Right lobe of liver (tissue), 6 donors: ENCODE measurements around the gene CTSH. TPM values are rescaled to one million over a fixed set of nuclear protein-coding genes. Genes with fewer than 3 reads are reported as not detected.

Experiments
- ATAC-seq, 4 donors: fragments of 200-7000 bp; cut with Tn5 transposase; one replicate each; pipeline ENCODE4 v1.9.1; 2020; ENCODE audit warnings: mild to moderate bottlenecking in 4 of 4, moderate library complexity in 4 of 4
- DNase-seq, 3 donors: peaks; one replicate each; pipeline ENCODE4 v3.0.0-alpha.2; 2020
- H3K27ac ChIP-seq, 3 donors: fragments of 200-600 bp; one replicate each; pipeline ENCODE4 v1.8.0; 2022
- H3K27me3 ChIP-seq, 2 donors: fragments of 200-600 bp; one replicate each; pipeline ENCODE4 v1.8.0; 2022
- H3K36me3 ChIP-seq, 4 donors: fragments of 200-600 bp; sonication (generic) in 1 of 4; one replicate each; pipeline versions ENCODE4 v1.5.1 to v1.8.0; 2017 to 2022; ENCODE audit warnings: control low read depth in 1 of 4
- H3K4me1 ChIP-seq, 4 donors: fragments of 200-600 bp; sonication (generic) in 1 of 4; one replicate each; pipeline versions ENCODE4 v1.5.1 to v1.8.0; 2017 to 2022; ENCODE audit warnings: control low read depth in 1 of 4
- H3K4me3 ChIP-seq, 3 donors: fragments of 200-600 bp; one replicate each; pipeline ENCODE4 v1.8.0; 2022
- H3K9me3 ChIP-seq, 4 donors: fragments of 200-600 bp; sonication (generic) in 1 of 4; one replicate each; pipeline versions ENCODE4 v1.5.1 to v1.8.0; 2017 to 2022; ENCODE audit warnings: control low read depth in 1 of 4
- CTCF ChIP-seq, 4 donors: fragments of 200-600 bp in 3 of 4; fragments of 450-650 bp in 1 of 4; IDR thresholded peaks; one replicate each; pipeline versions ENCODE4 v1.5.1 to v1.8.0; 2016 to 2022; ENCODE audit warnings: antibody characterized with exemption in 4 of 4, mild to moderate bottlenecking in 2 of 4
- POLR2A ChIP-seq: fragments of 450-650 bp; IDR thresholded peaks from one replicate; pipeline ENCODE4 v1.6.1; 2017; ENCODE audit warnings: antibody characterized with exemption, mild to moderate bottlenecking
- WGBS: methylation state at CpG from one replicate; pipeline ENCODE4 v1.1.6; 2018; ENCODE audit warnings: low coverage, low lambda C conversion rate; ENCODE audit not compliant: insufficient coverage; ENCODE audit errors: missing lambda C conversion rate; 5-methylcytosine and 5-hydroxymethylcytosine counted together
- intact Hi-C, 2 donors: fragments of 100-400 bp; cut with DNase I; formaldehyde crosslinking; loops; one replicate each; pipeline versions ENCODE4 v1.11.2 to v1.14.1; 2022
- total RNA-seq, 6 experiments: library from RNA; depleted of rRNA in 2 of 6; stranded (reverse); fragments of >200 nt in 2 of 6; fragmentation: NEBNext Ultra II Directional in 3 of 6; extraction: Animal tissue kit (Norgen Biotek cat#: 25700) in 3 of 6; gene quantifications; one replicate each; pipeline versions ENCODE4 v1.1.0 to v1.2.4, GENCODE V29; 2016 to 2023
- donor health status: DM: no; HTN: yes; CAD: no.
- donor health status: DM: no; HTN: no; CAD: no.
- donor health status: DM: no; HTN: no; CAD: no.
- donor health status: DM: no; HTN: yes; CAD: no.
- donor health status: DM: no; HTN: yes; CAD: no.

CTSH gene
- total RNA-seq, 6 experiments from 2014 or later: 32.0 to 183 (median 98.1) TPM

GRCh38 chr15:78925956-78926743, 18.7 kb downstream of the CTSH start:
- TF ChIP-seq CTCF (IDR thresholded peaks at IDR 0.05) (no peak), POLR2A (no peak)
- Histone ChIP-seq H3K27me3 (no peaks in the 10 kb centered on the region), H3K4me1 (peaks cover 0 to under 1% (median 0%) of the 10 kb centered on the region in 4 donors), H3K36me3 (peaks cover 0 to 54% (median 18%) of the 10 kb centered on the region in 4 donors), H3K27ac (no peak overlapping the region), H3K9me3 (no peaks in the 10 kb centered on the region), H3K4me3 (no peak overlapping the region)
- ATAC-seq: peak in 2 of 4 donors; percentile 8 to 10
- intact Hi-C loops: loop anchor here (10.0 kb wide), 3 partner anchors 49 to 249 kb away; no protein-coding TSS in a partner anchor
- peak in 1 of 3 donors; percentile 39 for DNase-seq
- WGBS: no CpG with 5 or more reads among the region's 5 CpGs

- Histone ChIP-seq H3K4me3 (no peak overlapping the region), H3K27me3 (no peaks in the 10 kb centered on the region), H3K36me3 (peaks cover 0 to 57% (median 18%) of the 10 kb centered on the region in 4 donors), H3K9me3 (no peaks in the 10 kb centered on the region), H3K27ac (no peak overlapping the region), H3K4me1 (no peaks in the 10 kb centered on the region)
- no peak for TF ChIP-seq POLR2A
- no peak for TF ChIP-seq CTCF (IDR thresholded peaks at IDR 0.05)
- ATAC-seq (no peak), DNase-seq (peak in 1 of 3 donors; percentile 35)
- intact Hi-C loops: loop anchor here (10.0 kb wide), 3 partner anchors 50 to 250 kb away; no protein-coding TSS in a partner anchor
- WGBS: 93% methylated on average over 4 of the region's 10 CpGs
Observed at GRCh38 chr15:78925076-78925624, 19.7 kb downstream of the CTSH start.

DNA sequence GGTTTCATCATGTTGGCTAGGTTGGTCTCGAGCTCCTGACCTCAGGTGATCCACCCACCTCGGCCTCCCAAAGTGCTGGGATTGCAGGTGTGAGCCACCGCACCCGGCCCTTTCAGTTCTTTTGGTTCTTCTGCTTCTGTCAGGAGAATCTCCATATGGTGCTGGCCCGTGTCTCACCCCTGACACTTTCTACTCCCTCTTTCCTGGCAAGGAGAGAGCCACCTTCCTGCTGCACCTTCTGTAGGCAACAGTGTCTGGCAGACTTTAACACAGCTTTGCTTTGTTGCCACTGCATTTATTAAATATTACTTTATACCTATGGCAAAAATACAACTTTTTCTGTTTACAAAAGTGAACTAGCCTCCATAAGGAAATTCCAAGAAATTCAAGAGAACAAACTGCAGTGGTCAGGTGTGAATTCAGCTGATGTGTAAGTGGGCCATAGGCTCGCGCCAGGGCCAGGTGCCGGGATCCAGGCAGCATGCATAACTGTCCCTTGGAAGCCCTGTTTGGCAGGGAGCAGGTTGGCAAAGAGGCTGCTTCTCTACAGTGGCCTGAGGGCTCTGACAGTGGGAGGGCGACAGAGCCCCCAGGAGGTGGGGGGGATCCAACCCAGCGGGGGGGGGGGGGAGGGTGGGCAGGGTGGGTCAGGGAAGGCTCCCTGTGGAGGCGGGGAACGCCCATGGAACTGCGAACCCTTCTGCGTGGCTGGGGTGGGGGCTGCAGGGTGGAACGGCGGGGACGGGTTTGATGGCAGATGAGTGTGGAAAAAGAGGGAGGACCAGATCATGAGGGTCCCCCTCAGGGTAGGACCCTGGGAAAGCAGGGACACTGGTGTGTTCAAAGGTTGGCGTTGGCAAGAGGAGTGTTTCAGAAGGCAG, 21.1 kb downstream of the CTSH start:
- Histone ChIP-seq H3K4me1 (no peaks in the 10 kb centered on the region), H3K27ac (no peak overlapping the region), H3K27me3 (no peaks in the 10 kb centered on the region), H3K36me3 (peaks cover 0 to 56% (median 20%) of the 10 kb centered on the region in 4 donors), H3K4me3 (no peak overlapping the region), H3K9me3 (no peaks in the 10 kb centered on the region)
- intact Hi-C loops: loop anchor here (10.0 kb wide), 3 partner anchors 51 to 251 kb away; no protein-coding TSS in a partner anchor
- TF ChIP-seq POLR2A: no peak
- TF ChIP-seq CTCF (IDR thresholded peaks at IDR 0.05): no peak
- peak in 1 of 3 donors; percentile 40 for DNase-seq
- WGBS: 92% methylated on average over 14 of the region's 18 CpGs
- ATAC-seq: no peak

GRCh38 chr15:78923015-78923414, 21.8 kb downstream of the CTSH start:
- Histone ChIP-seq H3K4me1 (no peaks in the 10 kb centered on the region), H3K36me3 (peaks cover 0 to 61% (median 20%) of the 10 kb centered on the region in 4 donors), H3K9me3 (no peaks in the 10 kb centered on the region), H3K27ac (no peak overlapping the region), H3K4me3 (no peak overlapping the region), H3K27me3 (no peaks in the 10 kb centered on the region)
- TF ChIP-seq POLR2A: no peak
- TF ChIP-seq CTCF (IDR thresholded peaks at IDR 0.05): no peak
- intact Hi-C loops: loop anchor here (10.0 kb wide), 3 partner anchors 52 to 252 kb away; no protein-coding TSS in a partner anchor
- WGBS: 67% methylated on average over 7 of the region's 7 CpGs
- ATAC-seq: no peak
- no peak for DNase-seq
